ENCODE data around the gene TMEM208. TPM values are rescaled to one million over a fixed set of nuclear protein-coding genes. Genes with fewer than 3 reads are reported as not detected.

TMEM208 gene
- total RNA-seq, 1 donor from 2014 or later = 46.9 TPM

DNA sequence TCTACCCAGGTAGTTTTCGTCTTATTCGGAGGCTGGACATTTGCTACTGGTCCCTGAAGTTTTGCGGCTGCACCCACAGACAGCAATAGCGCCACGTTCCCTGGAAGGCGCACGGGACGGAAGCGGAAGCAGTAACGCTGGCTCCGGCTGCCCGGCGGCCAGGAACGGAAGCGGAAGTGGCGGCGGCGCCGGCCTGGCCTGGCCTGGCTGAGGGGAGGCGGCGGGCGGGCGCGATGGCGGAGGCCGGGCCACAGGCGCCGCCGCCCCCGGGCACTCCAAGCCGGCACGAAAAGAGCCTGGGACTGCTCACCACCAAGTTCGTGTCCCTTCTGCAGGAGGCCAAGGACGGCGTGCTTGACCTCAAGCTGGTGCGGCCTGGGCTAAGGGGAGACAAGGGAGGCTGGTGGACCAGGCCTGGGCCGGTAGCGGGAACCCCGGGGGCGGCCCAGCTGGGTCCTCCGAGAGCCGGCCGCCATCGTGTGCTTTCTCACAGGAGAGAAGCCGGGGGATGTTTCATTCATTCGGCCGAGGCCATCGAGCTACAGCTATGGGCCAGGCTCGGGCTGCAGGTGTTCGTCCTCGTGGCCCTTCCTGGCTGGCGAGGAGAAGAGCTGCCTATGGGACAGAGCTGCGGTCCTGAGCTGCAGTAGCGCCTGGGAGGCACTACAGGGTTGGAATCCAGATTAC lies 34.8 kb upstream of the TMEM208 start, which contains the start of gene E2F4:
Gene E2F4 (plus strand): TSS at position 161 of the 687 bp plus-strand sequence. CDS start 73 bp downstream, at position 234.
- DNase-seq (ENCODE audit: low spot score) = peak; percentile 91

- no peak for DNase-seq (ENCODE audit: low spot score)
Measured at GRCh38 chr16:67192781-67193361, 34.1 kb upstream of the TMEM208 start.

DNA sequence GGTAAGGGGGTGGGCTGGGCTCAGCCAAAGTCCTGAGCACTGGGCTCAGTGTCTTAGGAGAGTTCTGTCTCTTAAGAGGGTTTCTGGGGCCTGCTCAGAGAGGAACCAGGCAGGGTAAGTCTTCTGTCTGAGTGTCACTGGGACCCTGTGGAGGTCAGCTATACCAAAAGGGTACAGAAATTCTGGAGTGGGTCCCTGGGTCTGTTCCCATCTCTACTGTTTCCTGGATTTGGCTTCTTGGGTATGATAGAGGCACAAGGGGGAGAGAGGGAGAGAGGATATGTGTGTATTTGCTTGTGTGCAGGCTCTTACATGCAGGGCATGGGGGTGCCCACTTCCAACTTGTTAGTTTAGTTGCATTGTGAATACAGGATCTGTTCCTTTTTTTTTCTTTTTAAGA lies 33.4 kb upstream of the TMEM208 start:
- DNase-seq (ENCODE audit: low spot score) = no peak

- no peak for DNase-seq (ENCODE audit: low spot score)
Measured at GRCh38 chr16:67194260-67194659, 32.7 kb upstream of the TMEM208 start.

- no peak for DNase-seq (ENCODE audit: low spot score)
Measured at GRCh38 chr16:67195676-67196075, 31.3 kb upstream of the TMEM208 start.

DNA sequence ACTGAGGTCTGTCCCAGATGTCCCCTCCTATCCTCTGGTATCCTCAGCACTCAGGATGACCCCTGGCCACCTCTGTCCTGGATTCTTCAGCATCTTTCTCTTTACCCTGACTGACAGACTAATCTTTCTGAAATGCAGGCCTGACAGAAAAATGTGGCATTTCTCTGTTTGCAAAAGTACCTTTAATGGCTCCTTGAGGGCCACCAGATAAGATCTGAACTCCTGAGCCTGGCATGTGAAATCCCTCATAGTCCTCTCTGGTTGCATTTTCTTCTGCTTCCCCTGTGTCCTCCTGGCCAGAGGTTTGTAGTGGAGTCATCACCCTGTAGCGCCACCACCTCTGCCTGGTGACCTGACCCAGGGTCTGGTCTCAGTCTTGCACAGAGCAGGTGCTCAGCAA lies 30.0 kb upstream of the TMEM208 start:
- no peak for DNase-seq (ENCODE audit: low spot score)

- no peak for DNase-seq (ENCODE audit: low spot score)
Measured at GRCh38 chr16:67197704-67198103, 29.2 kb upstream of the TMEM208 start.

- DNase-seq (ENCODE audit: low spot score) = peak; percentile 60
Measured at GRCh38 chr16:67198238-67198734, 28.6 kb upstream of the TMEM208 start.

GRCh38 chr16:67199011-67199807 lies 27.7 kb upstream of the TMEM208 start, which contains the start of gene ELMO3:
Gene ELMO3, plus strand, starts transcription at chr16:67199131. Its CDS starts 196 bp downstream, at chr16:67199327.
- DNase-seq (ENCODE audit: low spot score) = peak; percentile 65

- DNase-seq (ENCODE audit: low spot score) = no peak
Measured at GRCh38 chr16:67199808-67200198, 27.1 kb upstream of the TMEM208 start.

DNA sequence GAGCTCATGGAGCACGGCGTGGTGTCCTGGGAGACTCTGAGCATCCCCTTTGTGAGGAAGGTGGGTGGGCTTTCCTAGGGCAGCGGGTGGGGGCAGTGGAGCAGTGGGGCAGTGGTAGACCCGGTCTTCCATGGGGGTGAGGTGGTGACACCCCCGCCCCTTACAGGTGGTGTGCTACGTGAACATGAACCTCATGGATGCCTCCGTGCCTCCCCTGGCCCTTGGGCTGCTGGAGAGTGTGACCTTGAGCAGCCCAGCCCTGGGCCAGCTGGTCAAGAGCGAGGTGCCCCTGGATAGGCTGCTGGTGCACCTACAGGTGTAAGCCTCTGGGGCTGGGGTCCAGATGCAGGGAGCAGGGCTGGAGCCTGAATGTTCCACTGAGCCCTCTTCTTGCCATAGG lies 26.4 kb upstream of the TMEM208 start:
- DNase-seq (ENCODE audit: low spot score) = no peak

- no peak for DNase-seq (ENCODE audit: low spot score)
Measured at GRCh38 chr16:67201411-67202345, 25.3 kb upstream of the TMEM208 start.

- DNase-seq (ENCODE audit: low spot score) = no peak
Measured at GRCh38 chr16:67202426-67202825, 24.5 kb upstream of the TMEM208 start.

DNA sequence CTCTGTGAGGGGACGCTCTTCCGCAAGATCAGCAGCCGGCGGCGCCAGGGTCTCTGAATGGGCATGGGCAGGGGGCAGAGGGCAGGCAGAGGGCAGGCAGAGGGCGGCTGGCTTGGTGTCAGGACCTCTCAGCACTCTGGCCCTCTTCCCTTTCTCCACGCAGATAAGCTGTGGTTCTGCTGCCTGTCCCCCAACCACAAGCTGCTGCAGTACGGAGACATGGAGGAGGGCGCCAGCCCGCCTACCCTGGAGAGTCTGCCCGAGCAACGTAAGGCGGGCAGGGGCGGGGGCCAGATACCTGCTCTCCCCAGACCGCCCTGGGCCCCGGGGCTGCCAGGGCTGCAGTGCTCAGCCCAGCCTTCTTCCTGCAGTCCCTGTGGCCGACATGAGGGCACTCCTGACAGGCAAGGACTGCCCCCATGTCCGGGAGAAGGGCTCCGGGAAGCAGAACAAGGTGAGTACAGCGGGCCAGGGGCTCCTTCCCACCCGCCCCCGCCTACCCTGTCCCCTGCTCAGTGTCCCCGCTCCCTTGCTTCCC lies 23.9 kb upstream of the TMEM208 start:
- DNase-seq (ENCODE audit: low spot score) = no peak

DNA sequence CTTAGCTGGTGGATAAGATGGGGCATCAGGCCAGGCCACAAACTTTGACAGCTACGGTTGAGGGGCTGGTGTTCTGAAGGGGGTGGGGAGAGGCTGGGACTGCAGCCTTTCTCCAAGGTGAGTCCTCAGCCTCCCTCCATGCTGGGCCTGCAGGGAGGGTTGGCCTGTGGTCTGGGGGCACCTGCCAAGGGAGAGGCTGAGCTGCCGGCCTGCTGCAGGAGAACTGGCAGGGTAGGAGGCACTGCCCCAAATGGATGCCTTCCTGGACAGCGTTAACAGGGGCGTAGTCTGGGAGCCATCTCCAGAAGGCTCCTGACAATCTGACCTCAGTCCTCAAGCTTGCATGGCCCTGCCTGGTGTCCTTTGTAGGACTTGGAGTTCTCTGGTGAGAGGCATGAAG lies 22.9 kb upstream of the TMEM208 start:
- no peak for DNase-seq (ENCODE audit: low spot score)

- DNase-seq (ENCODE audit: low spot score) = no peak
Measured at GRCh38 chr16:67206129-67206837, 20.6 kb upstream of the TMEM208 start.

GRCh38 chr16:67206838-67207248 lies 20.1 kb upstream of the TMEM208 start:
- DNase-seq (ENCODE audit: low spot score) = no peak

DNA sequence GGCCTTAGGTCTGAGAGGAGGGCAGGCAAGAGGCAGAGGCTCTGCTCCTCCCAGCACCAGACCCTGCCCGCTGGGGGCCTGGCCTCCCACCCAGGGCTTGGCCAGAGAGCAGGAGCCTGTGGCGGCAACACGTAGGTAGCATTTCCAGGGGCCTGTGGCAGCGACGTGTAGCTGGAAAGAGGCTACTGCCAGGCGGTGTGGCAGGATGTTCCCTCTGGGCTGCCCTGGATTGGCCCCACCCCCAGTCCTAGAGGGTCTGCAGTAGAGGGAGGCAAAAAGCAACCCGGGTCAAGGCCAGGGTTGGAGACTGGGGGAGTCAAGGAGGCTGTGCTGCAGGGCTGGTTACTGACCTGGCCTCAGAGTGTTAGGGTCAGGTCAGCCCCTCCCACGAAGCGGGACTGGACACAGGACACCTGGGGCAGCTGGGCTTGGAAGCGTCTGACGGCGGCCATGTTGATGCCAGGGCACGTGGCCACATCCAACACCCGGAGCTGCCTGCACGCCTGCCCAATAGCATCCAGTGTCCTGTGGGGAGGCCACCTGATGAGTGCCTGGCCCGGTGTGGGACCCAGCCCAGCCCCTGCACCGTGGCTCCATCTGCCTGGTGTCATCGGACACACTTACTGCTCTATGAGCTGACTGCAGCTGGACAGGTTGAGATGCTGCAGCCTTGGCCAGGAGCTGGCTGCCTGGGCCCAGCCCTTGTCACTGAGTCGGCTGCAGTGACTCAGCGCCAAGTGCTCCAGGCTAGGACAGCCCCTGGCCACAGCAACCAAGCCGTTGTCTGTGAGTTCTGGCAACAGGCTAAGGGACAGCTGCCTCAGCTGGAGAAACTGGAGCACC lies 19.5 kb upstream of the TMEM208 start:
- no peak for DNase-seq (ENCODE audit: low spot score)

DNA sequence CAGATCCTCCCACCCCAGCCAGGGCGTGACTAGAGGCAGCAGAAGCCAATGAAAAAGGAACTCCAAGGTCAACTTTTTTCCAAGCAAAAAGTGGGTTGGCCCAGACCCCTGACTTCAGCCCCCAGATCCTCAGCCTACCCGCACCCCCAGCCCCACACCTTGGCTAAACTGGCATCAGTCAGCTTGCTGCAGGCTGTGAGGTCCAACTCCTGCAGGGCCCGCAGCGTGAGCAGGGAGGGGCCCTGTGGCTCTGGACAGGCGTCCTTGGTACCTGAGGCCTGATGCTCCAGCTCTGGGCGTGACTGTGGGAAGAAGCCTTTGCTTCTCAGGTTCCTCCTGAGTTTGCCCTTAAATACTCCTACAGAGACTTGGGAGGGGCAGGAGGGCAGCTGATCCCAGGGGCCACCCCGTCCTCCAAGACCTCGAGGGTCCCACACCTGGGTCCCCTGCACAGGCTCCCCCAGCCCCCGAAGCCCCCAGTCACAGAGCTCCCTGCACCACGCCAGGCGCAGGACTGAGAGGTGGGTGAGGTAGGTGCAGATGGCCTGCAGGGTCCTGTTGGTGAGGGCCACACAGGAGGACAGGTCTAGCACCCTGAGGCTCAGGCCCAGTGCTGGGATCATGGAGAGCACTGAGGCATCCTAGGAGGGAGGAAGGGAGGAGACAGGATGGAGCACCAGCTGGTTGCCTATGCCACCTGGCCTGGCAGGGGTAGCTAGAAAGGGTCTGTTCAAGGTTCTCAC lies 18.6 kb upstream of the TMEM208 start:
- DNase-seq (ENCODE audit: low spot score) = no peak
